HG02571 (cell line): ENCODE data around the gene IFIT3.

Experiments used
- ATAC-seq: cut with Tn5 transposase; IDR thresholded peaks from one replicate; pipeline ENCODE4 v1.9.1; 2021; ENCODE audit warnings: mild to moderate bottlenecking, moderate library complexity; ENCODE audit not compliant: unreplicated experiment

Gene IFIT3

DNA sequence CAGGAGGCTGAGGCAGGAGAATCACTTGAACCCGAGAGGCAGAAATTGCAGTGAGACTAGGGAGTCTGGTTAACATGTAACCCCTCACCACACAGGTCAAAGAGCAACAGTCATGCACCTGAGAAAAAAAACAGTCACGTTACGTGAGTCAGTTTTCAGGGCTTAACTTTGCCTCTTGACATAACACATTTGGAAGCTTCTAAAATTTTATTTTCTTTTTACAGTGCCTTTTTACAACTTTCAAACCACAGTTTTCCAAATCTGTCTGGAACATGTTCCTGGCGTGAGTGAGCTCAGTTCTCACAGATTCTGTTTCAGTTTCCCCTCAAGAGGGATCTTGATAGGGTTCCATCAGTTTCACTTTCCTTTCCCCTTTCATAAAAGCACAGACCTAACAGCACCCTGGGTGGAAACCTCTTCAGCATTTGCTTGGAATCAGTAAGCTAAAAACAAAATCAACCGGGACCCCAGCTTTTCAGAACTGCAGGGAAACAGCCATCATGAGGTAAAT, 4.4 kb downstream of the IFIT3 start:
- ATAC-seq: peak; percentile 32

DNA sequence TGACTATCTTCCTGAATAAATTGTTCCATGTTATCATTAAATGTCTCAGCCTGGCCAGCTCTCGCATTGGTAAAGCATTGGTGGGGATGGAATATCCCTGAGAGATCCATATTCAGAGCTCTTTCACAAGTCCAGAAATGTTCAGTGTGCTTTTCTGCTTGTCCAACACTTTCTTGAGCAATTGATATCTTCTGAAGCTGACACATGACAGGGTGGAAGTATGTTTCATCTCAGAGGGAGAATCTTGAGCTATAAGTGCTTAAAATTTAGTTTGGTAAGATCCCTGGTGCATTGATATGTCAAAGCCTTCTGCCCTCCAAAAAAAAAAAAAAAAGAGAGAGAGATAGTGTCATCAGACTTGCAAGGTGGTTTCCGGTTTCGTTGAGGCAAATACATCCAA, 7.4 kb downstream of the IFIT3 start:
- ATAC-seq: no peak

DNA sequence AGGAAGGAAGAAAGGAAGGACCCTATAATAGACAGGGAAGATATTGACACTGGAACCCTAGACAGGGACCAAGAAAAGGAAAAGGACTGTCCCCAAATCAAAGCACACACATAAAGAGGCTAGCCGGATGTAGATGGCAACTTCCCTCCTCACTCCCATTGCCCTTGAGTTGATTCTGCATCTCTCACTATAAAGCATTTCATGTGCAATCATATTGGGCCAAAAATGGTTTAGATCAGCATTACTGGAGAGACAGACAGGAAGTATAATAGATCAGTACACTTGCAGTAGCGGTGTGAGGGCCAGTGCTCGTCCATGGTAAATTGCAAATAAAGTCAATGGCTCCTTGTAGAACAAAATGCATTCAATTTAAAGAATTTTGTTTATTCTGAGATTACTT, 8.4 kb downstream of the IFIT3 start:
- ATAC-seq: no peak

DNA sequence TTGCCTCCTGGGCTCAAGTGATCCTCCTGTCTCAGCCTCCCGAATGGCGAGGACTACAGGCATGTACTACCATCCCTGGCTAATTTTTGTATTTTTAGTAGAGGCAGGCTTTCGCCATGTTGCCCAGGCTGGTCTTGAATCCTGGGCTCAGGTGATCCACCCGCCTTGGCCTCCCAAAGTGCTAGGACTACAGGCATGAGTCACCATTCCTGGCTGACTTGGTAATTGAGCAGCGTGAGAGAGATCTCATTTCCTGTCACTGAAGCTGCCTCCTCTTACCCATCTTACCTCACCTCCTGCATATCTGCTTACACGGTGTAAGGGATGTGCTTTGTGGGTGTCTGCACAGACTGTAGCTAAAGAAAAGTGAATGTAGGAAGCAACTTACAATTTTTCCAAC, 9.7 kb downstream of the IFIT3 start:
- ATAC-seq: no peak

DNA sequence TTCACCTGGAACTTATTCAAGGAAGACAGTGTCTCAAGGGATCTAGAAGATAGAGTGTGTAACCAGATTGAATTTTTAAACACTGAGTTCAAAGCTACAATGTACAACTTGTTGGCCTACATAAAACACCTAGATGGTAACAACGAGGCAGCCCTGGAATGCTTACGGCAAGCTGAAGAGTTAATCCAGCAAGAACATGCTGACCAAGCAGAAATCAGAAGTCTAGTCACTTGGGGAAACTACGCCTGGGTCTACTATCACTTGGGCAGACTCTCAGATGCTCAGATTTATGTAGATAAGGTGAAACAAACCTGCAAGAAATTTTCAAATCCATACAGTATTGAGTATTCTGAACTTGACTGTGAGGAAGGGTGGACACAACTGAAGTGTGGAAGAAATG, 10.9 kb downstream of the IFIT3 start:
- no peak for ATAC-seq

DNA sequence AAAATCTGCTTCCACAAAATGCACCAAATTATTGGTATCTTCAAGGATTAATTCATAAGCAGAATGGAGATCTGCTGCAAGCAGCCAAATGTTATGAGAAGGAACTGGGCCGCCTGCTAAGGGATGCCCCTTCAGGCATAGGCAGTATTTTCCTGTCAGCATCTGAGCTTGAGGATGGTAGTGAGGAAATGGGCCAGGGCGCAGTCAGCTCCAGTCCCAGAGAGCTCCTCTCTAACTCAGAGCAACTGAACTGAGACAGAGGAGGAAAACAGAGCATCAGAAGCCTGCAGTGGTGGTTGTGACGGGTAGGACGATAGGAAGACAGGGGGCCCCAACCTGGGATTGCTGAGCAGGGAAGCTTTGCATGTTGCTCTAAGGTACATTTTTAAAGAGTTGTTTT, 12.1 kb downstream of the IFIT3 start:
- no peak for ATAC-seq

DNA sequence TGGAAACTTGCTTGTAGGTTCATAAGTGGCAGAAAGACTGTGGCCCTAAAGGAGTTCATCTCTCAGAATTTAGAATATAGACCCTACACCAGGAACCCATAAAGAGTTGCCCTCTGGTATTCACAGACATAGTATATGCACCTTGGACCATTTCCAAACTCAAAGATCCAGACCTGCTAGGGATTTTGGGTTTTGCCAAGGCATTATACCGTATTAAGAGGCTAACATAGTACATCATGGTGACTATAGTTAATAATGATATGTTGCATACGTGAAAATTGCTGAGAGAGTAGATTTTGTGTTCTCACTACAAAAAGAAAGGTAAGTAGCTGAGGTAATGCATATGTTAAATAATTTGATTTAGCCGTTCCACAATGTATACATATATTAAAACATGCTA, 13.9 kb downstream of the IFIT3 start:
- ATAC-seq: no peak

DNA sequence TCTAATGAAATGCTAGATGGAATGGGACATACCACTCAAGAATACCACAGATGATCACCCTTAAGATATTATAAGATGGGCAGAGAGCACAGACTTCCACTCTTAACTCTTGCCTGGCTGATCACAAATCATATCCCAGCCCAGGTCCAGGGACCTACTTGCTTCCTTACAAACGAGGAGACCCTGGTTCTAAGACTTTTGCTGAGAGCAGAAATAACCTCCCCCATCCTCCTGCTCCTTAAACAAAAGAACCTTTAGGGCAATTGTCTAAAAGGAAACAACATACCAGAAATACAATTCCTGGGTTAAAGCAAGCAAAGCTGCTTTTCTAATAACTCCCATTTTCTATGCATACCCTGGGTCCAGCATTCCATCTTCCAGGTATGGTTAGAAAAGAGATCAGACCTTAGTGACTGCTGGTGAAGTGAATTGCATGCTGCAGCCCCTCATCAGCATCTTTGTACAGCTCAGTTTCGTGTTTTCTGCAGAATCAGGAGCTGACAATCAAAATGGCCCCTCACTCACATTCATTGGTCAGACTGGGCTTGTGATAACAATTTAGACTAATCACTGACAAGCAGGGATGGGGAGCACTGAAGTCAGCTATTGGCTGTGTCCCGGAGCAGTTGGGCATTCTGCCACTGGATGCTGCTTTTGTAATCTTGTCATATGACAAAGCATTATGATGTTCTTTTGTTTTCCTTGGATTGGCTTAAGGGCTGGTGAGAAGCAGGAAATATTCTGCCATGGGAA, 14.6 kb downstream of the IFIT3 start:
- ATAC-seq: no peak

DNA sequence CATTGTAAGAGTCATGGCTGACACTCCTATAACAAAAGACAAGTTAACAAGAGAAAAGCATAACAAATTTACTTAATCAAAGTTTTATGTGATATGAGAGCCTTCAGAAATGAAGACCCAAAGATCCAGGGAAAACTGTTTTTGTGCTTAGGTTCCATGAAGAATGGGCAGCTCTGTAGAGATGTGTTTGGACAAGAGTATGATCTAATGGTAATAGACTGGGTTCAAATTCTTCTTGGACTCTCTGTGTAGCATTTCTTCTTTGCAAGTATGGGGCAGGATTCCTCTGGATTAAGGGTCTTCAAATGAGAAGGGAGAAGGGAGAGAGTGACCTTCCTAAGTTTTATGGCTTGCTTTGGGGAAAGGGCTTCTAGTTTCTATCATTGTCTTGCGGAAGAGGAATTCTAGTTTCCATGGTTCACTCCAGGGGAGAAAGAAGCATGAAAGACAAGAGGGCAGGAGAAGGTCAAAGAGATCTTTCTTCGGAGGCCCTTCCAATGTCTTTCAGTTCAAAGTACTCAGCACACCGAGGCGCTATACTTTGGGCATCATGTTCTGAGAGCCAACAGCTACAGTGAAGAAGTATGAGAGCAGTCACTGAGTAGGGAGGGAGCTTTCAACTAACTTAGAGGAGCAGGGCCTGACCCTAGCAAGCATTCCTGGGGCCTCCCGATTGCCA, 15.4 kb downstream of the IFIT3 start:
- ATAC-seq: no peak

DNA sequence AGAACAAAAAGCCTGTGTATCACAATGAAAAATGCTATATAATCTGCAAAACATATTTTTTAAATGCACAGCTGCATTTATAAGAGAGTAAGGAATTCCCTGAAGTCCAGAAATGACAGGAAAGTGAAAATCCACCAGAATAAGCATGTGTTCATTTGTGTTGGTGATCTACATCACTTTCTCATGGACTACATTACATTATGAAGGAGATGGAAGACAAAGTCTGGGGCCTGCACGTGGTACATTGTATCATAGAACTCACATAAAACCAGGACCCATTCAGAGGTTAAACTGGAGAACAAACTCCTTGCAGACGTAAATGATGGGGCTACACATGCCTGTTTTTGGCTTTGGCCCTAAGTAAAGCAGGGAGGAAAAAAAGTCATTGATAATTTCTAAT, 16.4 kb downstream of the IFIT3 start:
- ATAC-seq: no peak

DNA sequence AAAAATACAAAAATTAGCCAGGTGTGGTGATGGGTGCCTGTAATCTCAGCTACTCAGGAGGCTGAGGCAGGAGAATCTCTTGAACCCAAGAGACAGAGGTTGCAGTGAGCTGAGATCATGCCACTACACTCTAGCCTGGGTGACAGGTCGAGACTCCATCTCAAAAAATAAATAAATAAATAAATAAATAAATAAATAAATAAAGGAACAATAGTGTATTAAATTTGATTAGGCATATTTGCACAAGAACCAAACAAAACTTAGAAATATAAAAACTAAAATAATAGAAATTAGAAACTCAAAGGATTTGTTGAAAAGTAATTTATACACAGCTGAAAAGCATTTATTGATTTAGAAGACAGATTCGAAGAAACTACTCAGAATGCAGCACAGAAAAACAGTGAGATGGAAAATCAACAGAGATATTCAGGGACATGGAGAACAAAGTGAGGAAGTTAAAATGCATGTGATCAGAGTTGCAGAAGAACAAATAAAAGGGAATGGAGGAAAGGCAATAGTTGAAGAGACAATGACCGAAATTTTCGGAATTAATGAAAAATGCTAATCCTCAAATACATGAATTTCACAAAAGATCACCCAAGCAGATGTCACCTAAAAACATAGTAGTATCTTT, 17.7 kb downstream of the IFIT3 start:
- ATAC-seq: no peak

DNA sequence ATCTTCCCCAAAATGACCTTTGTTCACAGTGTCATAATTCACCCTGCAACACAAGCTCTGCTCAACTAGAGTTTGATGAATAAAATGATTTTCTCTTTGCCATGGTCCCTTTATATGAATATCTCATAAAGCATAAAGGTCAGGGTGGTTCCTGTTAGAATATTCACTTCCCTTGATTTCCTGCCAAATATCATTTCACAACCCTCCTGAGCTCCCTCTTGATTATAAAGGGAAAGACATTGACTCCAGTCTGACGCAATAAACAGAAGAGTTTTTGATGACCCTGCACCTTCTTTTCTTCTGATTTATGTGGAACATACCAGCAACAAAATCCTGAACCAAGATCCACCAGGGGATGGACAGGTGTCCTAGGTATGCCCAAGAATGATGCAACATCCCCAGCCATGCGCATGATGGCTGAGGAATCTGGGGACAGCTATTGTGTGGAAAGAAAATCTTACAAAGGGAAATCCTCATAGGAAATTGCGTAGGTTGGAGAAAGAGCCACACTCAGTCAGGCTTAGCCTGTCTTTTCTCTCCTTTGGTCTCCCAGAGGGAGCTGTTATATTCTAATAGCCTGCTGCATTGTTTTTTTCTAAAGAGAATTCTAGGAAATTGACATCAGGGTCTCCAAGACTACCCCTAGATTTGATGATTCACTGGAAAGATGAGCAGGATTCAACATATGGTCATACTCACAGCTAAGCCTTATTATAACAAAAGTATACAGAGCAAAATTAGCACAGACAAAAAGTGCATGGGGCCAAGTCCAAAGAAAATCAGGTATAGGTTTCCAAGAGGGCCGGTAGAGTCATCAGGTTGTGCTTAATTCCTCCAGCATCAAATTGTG, 18.8 kb downstream of the IFIT3 start:
- no peak for ATAC-seq

DNA sequence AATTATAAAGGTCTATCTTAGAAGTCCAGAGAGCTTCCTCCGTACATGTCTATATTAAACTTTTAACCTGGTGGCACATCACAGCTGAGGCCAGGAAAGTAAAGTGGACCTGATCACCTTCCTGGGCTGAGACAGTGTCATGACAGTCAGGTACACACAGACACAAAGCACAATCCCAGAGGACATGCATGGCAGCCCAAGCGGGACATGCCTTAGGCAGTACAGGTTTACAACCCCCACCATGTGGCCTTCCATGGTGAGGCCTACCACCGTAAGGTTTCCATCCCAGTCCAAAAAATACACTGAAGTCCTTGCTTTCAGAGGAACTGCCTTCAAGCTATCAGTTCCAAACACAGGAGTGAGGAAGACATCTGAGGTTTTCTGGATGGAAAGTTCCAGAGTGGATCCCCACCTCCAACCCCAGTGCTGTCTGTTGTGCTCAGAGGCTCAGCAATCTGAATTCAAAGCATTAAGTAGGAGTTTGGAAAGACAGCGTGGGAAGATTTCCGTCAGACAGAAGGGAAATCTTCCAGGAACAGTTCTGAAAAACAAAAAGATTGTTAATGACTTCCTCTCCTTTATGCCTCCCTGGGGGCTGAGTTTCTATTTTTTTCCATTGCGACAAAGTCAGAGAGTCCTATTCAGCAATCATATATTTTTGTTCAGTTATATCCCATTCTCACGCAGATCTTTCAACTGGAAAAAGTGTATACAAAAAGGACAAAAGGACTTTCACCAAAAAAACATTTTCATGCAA, 20.1 kb downstream of the IFIT3 start:
- ATAC-seq: no peak

DNA sequence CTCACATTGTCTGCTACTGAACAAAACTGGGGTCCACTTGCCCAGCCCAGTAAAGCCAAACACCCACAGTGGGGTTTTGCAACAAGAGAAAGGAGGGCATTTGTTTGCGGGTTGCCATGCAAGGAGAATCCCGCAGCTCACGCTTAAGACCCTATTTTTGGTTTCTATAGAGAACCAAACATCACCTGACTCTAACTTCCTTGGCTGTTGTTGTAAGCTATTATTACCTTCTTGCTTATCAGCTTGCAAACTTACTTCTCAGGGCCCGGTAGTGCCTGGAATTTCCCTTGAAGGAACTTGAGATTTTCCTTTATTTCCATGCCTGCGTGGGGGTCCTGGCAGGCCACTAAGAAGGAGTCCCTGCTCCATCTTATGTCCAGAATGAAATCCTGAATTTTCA, 20.7 kb downstream of the IFIT3 start:
- ATAC-seq: no peak

DNA sequence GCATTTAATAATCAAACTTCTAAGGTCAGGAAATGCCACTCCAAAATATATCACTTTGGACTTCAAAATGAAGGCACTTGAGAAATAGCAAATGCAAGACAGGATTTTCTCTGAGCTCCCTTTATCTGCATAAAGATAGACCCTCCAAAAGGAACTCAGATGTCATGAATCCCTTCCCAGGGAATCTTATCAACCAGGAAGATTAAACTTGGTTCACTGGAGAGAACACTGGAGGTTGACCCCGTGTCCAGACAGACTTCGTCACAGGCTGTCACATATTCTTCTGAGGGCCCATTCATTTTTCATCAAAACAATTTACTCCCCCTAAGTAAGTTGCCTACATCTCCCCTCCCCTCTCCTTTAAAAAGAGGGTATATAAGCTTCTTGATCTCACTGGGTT, 21.2 kb downstream of the IFIT3 start:
- ATAC-seq: no peak

DNA sequence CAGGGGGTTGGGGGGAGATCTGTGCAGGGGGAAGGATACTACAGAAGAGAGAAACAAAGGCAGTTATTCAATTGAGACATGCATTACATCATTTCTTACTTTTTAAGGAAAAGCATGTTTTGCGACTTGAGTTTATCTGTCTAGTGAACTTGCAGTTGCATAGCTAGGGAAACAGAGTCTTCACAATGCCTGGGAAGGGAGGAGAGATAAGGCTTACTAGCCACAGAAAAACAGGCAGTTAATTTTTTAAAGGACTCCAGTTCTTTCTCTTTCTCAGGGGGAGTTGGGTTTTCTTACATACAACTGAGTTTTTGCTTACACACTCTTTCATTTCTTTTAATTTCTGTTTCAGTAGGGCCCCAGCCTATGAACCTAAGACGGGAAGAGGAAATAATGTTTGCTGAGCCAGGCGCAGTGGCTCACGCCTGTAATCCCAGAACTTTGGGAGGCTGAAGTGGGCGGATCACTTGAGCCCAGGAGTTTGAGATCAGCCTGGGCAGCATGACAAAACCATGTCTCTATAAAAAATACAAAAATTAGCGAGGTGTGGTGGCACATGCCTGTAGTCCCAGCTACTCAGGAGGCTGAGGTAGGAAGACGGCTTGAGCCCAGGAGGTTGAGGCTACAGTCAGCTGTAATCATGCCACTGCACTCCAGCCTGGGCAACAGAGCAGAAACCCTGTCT, 23.0 kb downstream of the IFIT3 start:
- peak; percentile 40 for ATAC-seq

DNA sequence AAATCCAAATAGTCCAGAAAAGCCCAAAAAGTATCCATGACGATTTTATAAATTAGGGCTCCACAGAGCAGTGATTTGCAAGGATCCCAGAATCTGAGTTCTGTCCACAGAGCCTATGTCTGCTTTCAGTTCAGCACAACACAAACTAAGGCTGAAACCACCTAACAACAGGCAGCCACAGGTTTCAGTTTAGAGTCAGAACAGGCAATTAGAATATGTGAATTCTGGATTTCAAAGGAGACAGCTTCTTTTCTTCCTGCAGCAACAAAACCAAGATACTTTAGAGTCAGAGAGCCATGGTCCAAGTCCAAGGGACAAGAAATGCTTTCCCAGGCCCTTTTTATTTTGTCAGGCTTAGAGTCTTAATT, 23.6 kb downstream of the IFIT3 start:
- peak; percentile 90 for ATAC-seq

DNA sequence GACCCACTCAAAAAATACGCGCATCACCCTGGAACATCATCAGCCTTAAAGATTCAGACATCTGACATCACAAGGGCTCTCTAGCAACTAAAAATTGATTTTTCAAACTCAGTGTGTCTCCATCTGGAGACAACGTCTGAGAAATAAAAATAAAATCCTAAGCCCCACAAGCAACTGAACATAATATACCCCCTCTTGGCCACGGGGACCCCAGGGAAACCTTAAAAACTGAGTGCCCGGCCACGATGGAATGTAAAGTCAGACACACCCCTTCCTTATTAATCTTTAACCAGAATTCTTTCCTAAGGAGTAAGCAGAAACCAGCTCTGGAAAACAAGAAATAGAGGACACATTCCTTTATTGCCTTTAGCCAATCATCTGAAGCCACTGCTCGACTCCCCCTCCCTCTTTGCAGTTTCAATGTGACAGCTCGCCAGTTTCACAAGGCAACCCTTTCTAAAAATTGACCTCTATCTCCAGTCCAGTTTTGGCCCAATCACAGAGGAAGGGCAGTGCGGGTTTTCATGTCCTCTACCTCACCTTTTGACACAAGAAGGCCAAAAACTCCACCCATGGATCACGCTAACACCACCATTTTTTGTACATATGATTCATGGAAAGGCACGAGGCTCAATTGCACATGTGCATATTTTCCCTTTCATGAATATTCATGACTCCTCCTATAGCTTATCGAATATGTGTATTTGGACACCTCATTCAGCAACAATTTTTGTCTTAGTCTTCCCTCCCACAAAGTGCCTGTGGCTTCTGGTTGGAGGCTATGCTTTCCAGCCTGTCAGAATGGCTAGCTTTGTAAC, 24.2 kb downstream of the IFIT3 start:
- peak; percentile 36 for ATAC-seq

DNA sequence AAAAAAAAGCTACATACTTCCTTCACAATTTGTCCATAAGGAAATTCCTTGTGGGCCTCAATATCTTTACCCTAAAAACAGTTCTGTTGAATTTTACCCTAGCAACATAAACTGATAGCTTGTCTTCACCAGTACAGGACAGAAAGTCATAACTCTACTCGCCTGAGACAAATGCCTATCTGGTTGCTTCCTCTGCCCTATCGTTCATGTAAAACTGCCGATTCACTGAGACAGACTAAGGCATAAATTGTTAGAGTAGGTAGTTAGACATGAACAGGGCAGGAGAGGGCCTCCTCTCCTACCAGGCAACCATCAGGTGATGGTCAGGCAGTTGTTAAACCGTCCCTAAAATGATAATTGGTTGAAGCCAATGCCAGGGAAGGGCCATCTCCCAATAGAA, 25.0 kb downstream of the IFIT3 start:
- ATAC-seq: no peak
